A549 (cell line): ENCODE results near the gene TTC13. TPM values are rescaled to one million over a fixed set of nuclear protein-coding genes. Genes with fewer than 3 reads are reported as not detected.

Experiments
- ATAC-seq, 2 experiments: fragments of 200-7000 bp in 1 of 2; fragments of >200 bp in 1 of 2; cut with Nextera tagmentation in 1 of 2; cut with Tn5 transposase in 1 of 2; 3 replicates each; pipeline versions ENCODE4 v1.8.0 to v1.9.1; 2018 to 2020; ENCODE audit warnings: mild to moderate bottlenecking in 1 of 2, moderate library complexity in 1 of 2
- CTCF ChIA-PET: fragments of 300-600 bp; sonication (Branson Sonifier 250); formaldehyde crosslinking; extraction: SDS; loops from one replicate; lab custom pipeline; 2021; ENCODE audit warnings: antibody characterized with exemption, inconsistent platforms; lab: Yijun Ruan, JAX
- POLR2A ChIA-PET: fragments of 350-600 bp; formaldehyde crosslinking; extraction: SDS; loops from one replicate; lab custom pipeline; 2021; ENCODE audit warnings: antibody characterized with exemption, inconsistent platforms; lab: Yijun Ruan, JAX
- DNase-seq, 2 experiments: peaks; one replicate each; pipeline versions ENCODE4 v3.0.0 to v3.0.0-alpha.2; 2011 to 2016; ENCODE audit warnings: low read depth in 1 of 2, low spot score in 1 of 2
- FAIRE-seq: peaks from 2 replicates; lab custom pipeline; 2011; peaks lifted over from hg19 to GRCh38; lab: Jason Lieb, UNC
- H3K27ac ChIP-seq, 2 experiments: fragments of >200 bp; sonication (Bioruptor Twin); formaldehyde crosslinking; 3 replicates each; pipeline ENCODE4 v1.5.1; 2016 to 2017
- H3K4me1 ChIP-seq: fragments of >200 bp; sonication (Bioruptor Twin); formaldehyde crosslinking; 3 replicates; pipeline ENCODE4 v1.6.1; 2016
- H3K4me2 ChIP-seq: fragments of >200 bp; sonication (Bioruptor Twin); formaldehyde crosslinking; 3 replicates; pipeline ENCODE4 v1.6.1; 2016
- H3K4me3 ChIP-seq: fragments of >200 bp; sonication (Bioruptor Twin); formaldehyde crosslinking; 3 replicates; pipeline ENCODE4 v1.5.1; 2016
- H3K9me3 ChIP-seq: fragments of >200 bp; sonication (Bioruptor Twin); formaldehyde crosslinking; 3 replicates; pipeline ENCODE4 v1.6.1; 2016
- CBX2 ChIP-seq: fragments of 200-600 bp; sonication (generic); IDR thresholded peaks from 2 replicates; pipeline ENCODE4 v1.6.1; 2016; ENCODE audit warnings: low read depth, mild to moderate bottlenecking, borderline replicate concordance
- CHD2 ChIP-seq: fragments of 150-350 bp; IDR thresholded peaks from 2 replicates; pipeline ENCODE4 v1.6.1; 2014; ENCODE audit warnings: low read length; ENCODE audit not compliant: partially characterized antibody
- EHF ChIP-seq: fragments of 250-450 bp; sonication (Bioruptor Pico); IDR thresholded peaks from 2 replicates; pipeline ENCODE4 v1.5.0; 2020; ENCODE audit warnings: mild to moderate bottlenecking
- ELK1 ChIP-seq: fragments of 150-350 bp; IDR thresholded peaks from 2 replicates; pipeline ENCODE4 v1.6.1; 2014; ENCODE audit warnings: low read depth, mild to moderate bottlenecking, low read length
- ESRRA ChIP-seq: fragments of 150-350 bp; IDR thresholded peaks from 2 replicates; pipeline ENCODE4 v1.6.1; 2014; ENCODE audit warnings: mild to moderate bottlenecking, low read length, borderline replicate concordance
- FOXS1 ChIP-seq: fragments of 250-450 bp; sonication (Bioruptor Pico); IDR thresholded peaks from 2 replicates; pipeline ENCODE4 v1.5.0; 2020; ENCODE audit warnings: mild to moderate bottlenecking, moderate library complexity
- HEYL ChIP-seq: fragments of 250-450 bp; sonication (Bioruptor Pico); IDR thresholded peaks from 2 replicates; pipeline ENCODE4 v1.8.0; 2021; ENCODE audit warnings: mild to moderate bottlenecking, moderate library complexity
- HOXA7 ChIP-seq: fragments of 250-450 bp; sonication (Bioruptor Pico); IDR thresholded peaks from 2 replicates; pipeline ENCODE4 v1.5.0; 2020; ENCODE audit warnings: mild to moderate bottlenecking, moderate library complexity
- HOXB13 ChIP-seq: fragments of 250-450 bp; sonication (Bioruptor Pico); IDR thresholded peaks from 2 replicates; pipeline ENCODE4 v1.5.0; 2020; ENCODE audit warnings: low read depth, mild to moderate bottlenecking, moderate library complexity
- JUNB ChIP-seq: fragments of >200 bp; sonication (Bioruptor Twin); formaldehyde crosslinking; IDR thresholded peaks from 2 replicates; pipeline ENCODE4 v1.6.1; 2016
- KDM5A ChIP-seq: fragments of 200-600 bp; sonication (generic); IDR thresholded peaks from 2 replicates; pipeline ENCODE4 v1.6.1; 2016; ENCODE audit warnings: antibody characterized with exemption, mild to moderate bottlenecking
- MAFK ChIP-seq: fragments of 450-650 bp; IDR thresholded peaks from 2 replicates; pipeline ENCODE4 v1.6.1; 2014; ENCODE audit not compliant: partially characterized antibody
- NFE2L2 ChIP-seq: fragments of 150-350 bp; conservative IDR thresholded peaks from 2 replicates; pipeline ENCODE4 v1.6.1; 2014; ENCODE audit warnings: low read length
- NR3C1 ChIP-seq: fragments of >200 bp; sonication (Bioruptor Twin); formaldehyde crosslinking; IDR thresholded peaks from 3 replicates; pipeline ENCODE4 v1.6.1; 2017
- PHF8 ChIP-seq: fragments of 200-600 bp; sonication (generic); IDR thresholded peaks from 2 replicates; pipeline ENCODE4 v1.6.1; 2016; ENCODE audit warnings: low read depth, mild to moderate bottlenecking, antibody characterized with exemption, moderate library complexity, borderline replicate concordance
- WGBS: methylation state at CpG from one replicate; pipeline ENCODE4 v1.1.6; 2017; ENCODE audit errors: missing lambda C conversion rate; 5-methylcytosine and 5-hydroxymethylcytosine counted together
- polyA plus RNA-seq, 4 experiments: library from polyadenylated mRNA; depleted of rRNA in 3 of 4; stranded (reverse); fragments of >200 nt; fragmentation: RNase III in 1 of 4; extraction: RNeasy Plus Mini Kit Qiagen cat#74134 plus additional on column Dnase treatment in 1 of 4; gene quantifications; 2 replicates in 3 of 4; 3 replicates in 1 of 4; pipeline ENCODE4 v1.2.3, GENCODE V29; 2011 to 2017
- TF ChIP-seq, protein P1 (sequence below): IDR thresholded peaks from 2 replicates; pipeline ENCODE4 v1.6.1; 2012; ENCODE audit warnings: low read depth, borderline replicate concordance
- TF ChIP-seq, protein P2 (sequence below): fragments of 250-450 bp; sonication (Bioruptor Pico); IDR thresholded peaks from 2 replicates; pipeline ENCODE4 v1.5.0; 2020; ENCODE audit warnings: low read depth, mild to moderate bottlenecking, moderate library complexity
- TF ChIP-seq, protein P3 (sequence below): fragments of >200 bp; sonication (Bioruptor Twin); formaldehyde crosslinking; IDR thresholded peaks from 3 replicates; pipeline ENCODE4 v1.5.1; 2016
- TF ChIP-seq, protein P4 (sequence below): IDR thresholded peaks from 2 replicates; pipeline ENCODE4 v1.6.1; 2012

TTC13 gene
- polyA plus RNA-seq, 2 of the 4 experiments (the other 2 are of a cell fraction): 12.5 to 22.7 TPM

DNA sequence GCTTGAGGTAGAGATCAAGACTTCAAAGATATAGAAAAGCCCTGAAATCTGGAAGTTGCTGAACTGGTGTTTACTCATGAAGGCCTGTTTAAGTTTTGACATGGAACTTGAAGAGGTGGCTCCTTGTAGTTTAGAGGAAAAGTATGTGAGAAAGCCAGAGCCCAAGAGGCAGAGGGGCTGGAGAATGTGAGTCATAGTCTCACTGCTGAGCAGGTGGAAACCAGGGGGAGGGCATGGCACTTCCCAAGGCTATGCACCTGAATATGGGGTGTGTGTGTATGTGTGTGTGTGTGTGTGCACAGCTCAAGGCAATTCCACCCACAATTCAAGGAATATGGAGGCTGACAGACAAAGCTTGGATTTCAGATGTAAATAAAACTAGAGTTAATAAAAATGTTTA is 63.6 kb downstream of the TTC13 start:
- H3K9me3 ChIP-seq: no peaks in the 10 kb centered on the region
- DNase-seq (no peak), FAIRE-seq (no peak), ATAC-seq (no peak)
- no peak overlapping the region for H3K4me2 ChIP-seq
- CTCF ChIA-PET: interaction anchor here (0.9 to 1.3 kb wide), 4 partner anchors 9 to 684 kb away, joined by 3 read pairs; no protein-coding TSS in a partner anchor
- POLR2A ChIA-PET: no interaction called here
- TF ChIP-seq, protein P1, sequence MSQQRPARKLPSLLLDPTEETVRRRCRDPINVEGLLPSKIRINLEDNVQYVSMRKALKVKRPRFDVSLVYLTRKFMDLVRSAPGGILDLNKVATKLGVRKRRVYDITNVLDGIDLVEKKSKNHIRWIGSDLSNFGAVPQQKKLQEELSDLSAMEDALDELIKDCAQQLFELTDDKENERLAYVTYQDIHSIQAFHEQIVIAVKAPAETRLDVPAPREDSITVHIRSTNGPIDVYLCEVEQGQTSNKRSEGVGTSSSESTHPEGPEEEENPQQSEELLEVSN: no peak
- no peak for TF ChIP-seq NR3C1
- TF ChIP-seq, protein P2, sequence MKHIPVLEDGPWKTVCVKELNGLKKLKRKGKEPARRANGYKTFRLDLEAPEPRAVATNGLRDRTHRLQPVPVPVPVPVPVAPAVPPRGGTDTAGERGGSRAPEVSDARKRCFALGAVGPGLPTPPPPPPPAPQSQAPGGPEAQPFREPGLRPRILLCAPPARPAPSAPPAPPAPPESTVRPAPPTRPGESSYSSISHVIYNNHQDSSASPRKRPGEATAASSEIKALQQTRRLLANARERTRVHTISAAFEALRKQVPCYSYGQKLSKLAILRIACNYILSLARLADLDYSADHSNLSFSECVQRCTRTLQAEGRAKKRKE (CRISPR knock-in tag): no peak
- TF ChIP-seq, protein P3, sequence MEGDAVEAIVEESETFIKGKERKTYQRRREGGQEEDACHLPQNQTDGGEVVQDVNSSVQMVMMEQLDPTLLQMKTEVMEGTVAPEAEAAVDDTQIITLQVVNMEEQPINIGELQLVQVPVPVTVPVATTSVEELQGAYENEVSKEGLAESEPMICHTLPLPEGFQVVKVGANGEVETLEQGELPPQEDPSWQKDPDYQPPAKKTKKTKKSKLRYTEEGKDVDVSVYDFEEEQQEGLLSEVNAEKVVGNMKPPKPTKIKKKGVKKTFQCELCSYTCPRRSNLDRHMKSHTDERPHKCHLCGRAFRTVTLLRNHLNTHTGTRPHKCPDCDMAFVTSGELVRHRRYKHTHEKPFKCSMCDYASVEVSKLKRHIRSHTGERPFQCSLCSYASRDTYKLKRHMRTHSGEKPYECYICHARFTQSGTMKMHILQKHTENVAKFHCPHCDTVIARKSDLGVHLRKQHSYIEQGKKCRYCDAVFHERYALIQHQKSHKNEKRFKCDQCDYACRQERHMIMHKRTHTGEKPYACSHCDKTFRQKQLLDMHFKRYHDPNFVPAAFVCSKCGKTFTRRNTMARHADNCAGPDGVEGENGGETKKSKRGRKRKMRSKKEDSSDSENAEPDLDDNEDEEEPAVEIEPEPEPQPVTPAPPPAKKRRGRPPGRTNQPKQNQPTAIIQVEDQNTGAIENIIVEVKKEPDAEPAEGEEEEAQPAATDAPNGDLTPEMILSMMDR: no peak
- no peak for TF ChIP-seq CHD2
- no peak for TF ChIP-seq JUNB
- no peak for TF ChIP-seq HOXB13 (CRISPR knock-in tag)
- TF ChIP-seq, protein P4, sequence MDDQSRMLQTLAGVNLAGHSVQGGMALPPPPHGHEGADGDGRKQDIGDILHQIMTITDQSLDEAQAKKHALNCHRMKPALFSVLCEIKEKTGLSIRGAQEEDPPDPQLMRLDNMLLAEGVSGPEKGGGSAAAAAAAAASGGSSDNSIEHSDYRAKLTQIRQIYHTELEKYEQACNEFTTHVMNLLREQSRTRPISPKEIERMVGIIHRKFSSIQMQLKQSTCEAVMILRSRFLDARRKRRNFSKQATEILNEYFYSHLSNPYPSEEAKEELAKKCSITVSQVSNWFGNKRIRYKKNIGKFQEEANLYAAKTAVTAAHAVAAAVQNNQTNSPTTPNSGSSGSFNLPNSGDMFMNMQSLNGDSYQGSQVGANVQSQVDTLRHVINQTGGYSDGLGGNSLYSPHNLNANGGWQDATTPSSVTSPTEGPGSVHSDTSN: no peak
- no peak for TF ChIP-seq ELK1
- TF ChIP-seq EHF (CRISPR knock-in tag): no peak
- no peak for TF ChIP-seq HEYL (CRISPR knock-in tag)
- no peak for TF ChIP-seq CBX2
- no peak for TF ChIP-seq MAFK
- H3K4me3 ChIP-seq: no peak overlapping the region
- no peak overlapping the region for H3K27ac ChIP-seq
- H3K4me1 ChIP-seq: no peaks in the 10 kb centered on the region

DNA sequence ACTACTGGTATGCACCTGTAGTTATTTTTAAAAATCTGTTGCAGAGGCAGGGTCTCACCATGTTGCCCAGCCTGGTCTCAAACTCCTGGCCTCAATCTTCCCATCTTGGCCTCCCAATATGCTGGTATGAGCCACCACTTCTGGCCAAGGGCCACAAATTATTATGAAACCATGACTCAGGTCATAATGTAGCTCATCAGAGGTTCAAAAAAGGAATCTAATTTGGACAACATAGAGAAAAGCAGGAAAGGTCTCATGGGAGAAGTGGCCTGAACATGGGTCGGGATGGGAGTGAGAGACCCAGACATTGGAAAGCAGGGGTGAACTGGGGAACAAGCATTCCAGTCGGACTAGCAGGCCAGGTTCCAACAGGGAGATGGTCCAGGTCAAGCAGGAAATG is 65.2 kb downstream of the TTC13 start:
- Histone ChIP-seq H3K9me3 (no peaks in the 10 kb centered on the region), H3K4me1 (no peaks in the 10 kb centered on the region), H3K4me2 (no peak overlapping the region), H3K27ac (no peak overlapping the region), H3K4me3 (no peak overlapping the region)
- DNase-seq: no peak
- POLR2A ChIA-PET: no interaction called here
- TF ChIP-seq ESRRA (no peak), KDM5A (no peak), HOXA7 (CRISPR knock-in tag) (no peak), FOXS1 (CRISPR knock-in tag) (no peak), PHF8 (no peak), JUNB (no peak), NFE2L2 (no peak), HEYL (CRISPR knock-in tag) (no peak), ELK1 (no peak), CHD2 (no peak)
- TF ChIP-seq, protein P2 (CRISPR knock-in tag): no peak
- CTCF ChIA-PET: interaction anchor here (1.0 to 2.4 kb wide), 2 partner anchors 116 to 298 kb away, joined by 3 to 9 read pairs; no protein-coding TSS in a partner anchor
- whole genome bisulfite sequencing: 83% methylated on average over 2 of the region's 2 CpGs
- no peak for FAIRE-seq
- ATAC-seq: no peak
